ENCODE data around the gene FOXE3. TPM values are rescaled to one million over a fixed set of nuclear protein-coding genes. Genes with fewer than 3 reads are reported as not detected.

Gene FOXE3
- total RNA-seq, 6 experiments from 2014 or later: not detected

DNA sequence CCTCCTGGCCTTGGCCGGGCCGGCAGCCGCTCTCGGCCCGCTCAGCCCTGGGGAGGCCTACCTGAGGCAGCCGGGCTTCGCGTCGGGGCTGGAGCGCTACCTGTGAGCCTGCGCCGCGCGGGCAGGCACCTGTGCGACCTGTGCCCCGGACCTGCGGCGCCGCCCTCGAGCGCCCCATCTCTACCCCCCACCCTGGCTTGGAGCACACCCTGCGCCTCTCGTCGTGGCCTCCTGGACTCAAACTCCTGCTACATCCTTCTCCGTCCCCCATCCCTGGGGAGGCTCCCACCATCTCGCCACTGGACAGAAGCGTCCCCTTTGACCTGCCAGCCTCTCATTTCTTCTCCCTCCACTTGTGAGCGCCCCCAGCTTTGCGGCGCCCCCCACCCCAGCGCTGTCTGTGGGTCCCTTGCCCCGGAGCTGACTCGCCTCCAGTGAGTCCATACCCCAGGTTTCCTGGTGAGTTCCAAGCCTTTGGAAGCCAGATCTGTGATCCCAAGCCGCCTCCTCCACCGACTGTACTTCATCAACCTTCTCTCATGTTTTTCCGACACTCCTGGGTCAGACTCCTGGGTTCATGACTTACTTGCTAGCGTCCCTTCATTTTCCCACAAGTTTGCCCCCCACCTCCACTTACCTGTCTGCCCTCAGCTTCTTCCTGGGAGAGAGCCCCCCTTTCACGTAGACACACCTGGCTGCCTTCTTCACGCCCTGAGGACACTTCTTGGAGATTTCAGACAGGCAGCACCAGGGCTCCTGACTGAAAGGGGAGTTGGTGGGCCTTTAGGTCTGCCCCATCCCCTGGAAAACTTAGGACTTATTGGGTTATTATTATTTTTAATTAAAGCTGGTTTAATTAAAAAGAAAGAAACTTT lies 1.3 kb downstream of the FOXE3 start:
- Mint-ChIP-seq H3K27me3 (ENCODE audit: insufficient read depth) (peaks cover 15% of the 10 kb centered on the region), H3K36me3 (ENCODE audit: low read depth) (no peaks in the 10 kb centered on the region), H3K4me3 (no peak overlapping the region), H3K4me1 (ENCODE audit: low read depth) (no peaks in the 10 kb centered on the region), H3K9me3 (no peaks in the 10 kb centered on the region), H3K27ac (no peak overlapping the region)
- TF ChIP-seq CTCF (IDR thresholded peaks at IDR 0.05): no peak
- DNase-seq: no peak

GRCh38 chr1:47418122-47418521 lies 2.0 kb downstream of the FOXE3 start:
- Mint-ChIP-seq H3K27ac (no peak overlapping the region), H3K27me3 (ENCODE audit: insufficient read depth) (peaks cover 15% of the 10 kb centered on the region), H3K4me1 (ENCODE audit: low read depth) (no peaks in the 10 kb centered on the region), H3K4me3 (no peak overlapping the region), H3K36me3 (ENCODE audit: low read depth) (no peaks in the 10 kb centered on the region), H3K9me3 (no peaks in the 10 kb centered on the region)
- TF ChIP-seq CTCF (IDR thresholded peaks at IDR 0.05): no peak
- DNase-seq: no peak

DNA sequence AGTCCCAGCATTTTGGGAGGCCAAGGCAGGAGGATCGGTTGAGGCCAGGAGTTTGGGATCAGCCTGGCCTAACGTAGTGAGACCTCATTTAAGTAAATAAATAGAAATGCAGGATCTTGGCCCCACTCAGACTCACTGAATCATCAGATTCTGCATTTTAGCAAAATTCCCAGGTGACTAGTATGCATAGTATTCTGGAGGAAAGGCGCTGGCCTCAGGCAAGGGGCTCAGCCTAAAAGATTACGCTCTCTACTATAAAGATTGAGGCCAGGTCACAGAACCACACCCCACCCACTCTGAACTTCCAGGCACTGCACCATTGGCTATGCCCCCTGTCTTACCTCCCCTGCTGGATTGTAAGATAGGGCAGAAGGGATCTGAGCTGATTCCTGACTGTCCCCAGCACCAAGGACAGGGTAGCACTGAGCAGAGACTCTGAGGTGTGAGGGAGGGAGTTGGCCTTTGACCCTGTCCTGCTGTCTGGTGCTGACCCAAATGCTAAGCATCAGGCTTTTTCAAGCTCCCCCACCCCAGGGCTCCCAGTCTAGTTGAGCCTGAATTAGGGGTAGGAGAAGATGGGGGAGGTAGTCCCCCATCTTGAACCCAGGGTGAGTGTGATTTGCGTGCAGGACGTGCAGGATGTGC lies 2.7 kb downstream of the FOXE3 start:
- Mint-ChIP-seq H3K27ac (no peak overlapping the region), H3K9me3 (no peaks in the 10 kb centered on the region), H3K4me3 (no peak overlapping the region), H3K27me3 (ENCODE audit: insufficient read depth) (peaks cover 15% of the 10 kb centered on the region), H3K4me1 (ENCODE audit: low read depth) (no peaks in the 10 kb centered on the region; the same call in 1 of the 2 replicates), H3K36me3 (ENCODE audit: low read depth) (no peaks in the 10 kb centered on the region)
- DNase-seq: no peak
- TF ChIP-seq CTCF (IDR thresholded peaks at IDR 0.05): no peak

GRCh38 chr1:47420547-47420946 lies 4.5 kb downstream of the FOXE3 start:
- no peak overlapping the region for H3K27ac Mint-ChIP-seq
- peaks cover 8% of the 10 kb centered on the region for H3K4me1 Mint-ChIP-seq (ENCODE audit: low read depth)
- no peaks in the 10 kb centered on the region for H3K9me3 Mint-ChIP-seq
- no peak for TF ChIP-seq CTCF (IDR thresholded peaks at IDR 0.05)
- DNase-seq: no peak
- peaks cover 11% of the 10 kb centered on the region for H3K27me3 Mint-ChIP-seq (ENCODE audit: insufficient read depth)
- H3K36me3 Mint-ChIP-seq (ENCODE audit: low read depth): no peaks in the 10 kb centered on the region
- no peak overlapping the region for H3K4me3 Mint-ChIP-seq

- peaks cover 8% of the 10 kb centered on the region for H3K4me1 Mint-ChIP-seq (ENCODE audit: low read depth)
- DNase-seq: no peak
- no peak overlapping the region for H3K27ac Mint-ChIP-seq
- H3K4me3 Mint-ChIP-seq: no peak overlapping the region
- no peaks in the 10 kb centered on the region; the same call in 1 of the 2 replicates for H3K27me3 Mint-ChIP-seq (ENCODE audit: insufficient read depth)
- no peaks in the 10 kb centered on the region for H3K9me3 Mint-ChIP-seq
- no peaks in the 10 kb centered on the region for H3K36me3 Mint-ChIP-seq (ENCODE audit: low read depth)
- TF ChIP-seq CTCF (IDR thresholded peaks at IDR 0.05): no peak
These were observed 7.8 kb downstream of the FOXE3 start for GRCh38 chr1:47423872-47424271.
